HEK293 (cell line): ENCODE results near the gene OVOL3.
"Not testable (repeated sequence)": the region's sequence is repeated elsewhere in the genome, so short reads cannot be mapped to it uniquely, and the experiment has no call there.

Experiments
- CTCF ChIA-PET: fragments of 350-600 bp; formaldehyde crosslinking; extraction: SDS; loops from one replicate; lab custom pipeline; 2021; ENCODE audit warnings: antibody characterized with exemption; lab: Yijun Ruan, JAX
- POLR2A ChIA-PET: fragments of 300-600 bp; formaldehyde crosslinking; extraction: SDS; loops from one replicate; lab custom pipeline; 2020; ENCODE audit warnings: antibody characterized with exemption, inconsistent platforms; lab: Yijun Ruan, JAX
- H3K27ac ChIP-seq: fragments of 200-500 bp; sonication (Bioruptor generic); 2 replicates; pipeline ENCODE4 v1.5.1; 2014; ENCODE audit warnings: low read depth, low read length, control low read depth, inconsistent platforms; ENCODE audit errors: extremely low read depth
- H3K36me3 ChIP-seq, 2 experiments: fragments of 200-500 bp in 1 of 2; sonication (Bioruptor generic) in 1 of 2; 1 replicate in 1 of 2; 2 replicates in 1 of 2; pipeline ENCODE4 v1.5.1; 2014 to 2017; ENCODE audit warnings: inconsistent platforms in 2 of 2, low read length in 2 of 2; ENCODE audit not compliant: control insufficient read depth in 2 of 2, insufficient read depth in 1 of 2
- H3K4me1 ChIP-seq: fragments of 200-500 bp; sonication (Bioruptor generic); 2 replicates; pipeline ENCODE4 v1.5.1; 2014; ENCODE audit warnings: mild to moderate bottlenecking, low read length, inconsistent platforms; ENCODE audit not compliant: control insufficient read depth, insufficient read depth
- H3K4me3 ChIP-seq: 2 replicates; pipeline ENCODE4 v1.5.1; 2011; ENCODE audit warnings: low read depth, mild to moderate bottlenecking, control low read depth, low read length, moderate library complexity
- H3K9me3 ChIP-seq: fragments of 200-500 bp; sonication (Bioruptor generic); 2 replicates; pipeline ENCODE4 v1.5.1; 2014; ENCODE audit warnings: low read depth, low read length, inconsistent platforms; ENCODE audit not compliant: control insufficient read depth, insufficient read depth
- KLF9 ChIP-seq: fragments of 450-650 bp; formaldehyde crosslinking; IDR thresholded peaks from 2 replicates; pipeline ENCODE4 v1.5.1; 2016; ENCODE audit warnings: missing biosample characterization, missing genetic modification characterization, low read depth
- ZNF121 ChIP-seq: fragments of 450-650 bp; formaldehyde crosslinking; IDR thresholded peaks from 2 replicates; pipeline ENCODE4 v1.5.1; 2016; ENCODE audit warnings: missing biosample characterization, missing genetic modification characterization
- ZNF23 ChIP-seq: fragments of 450-650 bp; formaldehyde crosslinking; IDR thresholded peaks from 2 replicates; pipeline ENCODE4 v1.5.1; 2016; ENCODE audit warnings: missing biosample characterization, missing genetic modification characterization, borderline replicate concordance
- ZNF404 ChIP-seq: fragments of 450-650 bp; formaldehyde crosslinking; IDR thresholded peaks from 2 replicates; pipeline ENCODE4 v1.5.1; 2017; ENCODE audit warnings: missing biosample characterization, missing genetic modification characterization
- ZNF473 ChIP-seq: fragments of 450-650 bp; formaldehyde crosslinking; IDR thresholded peaks from 2 replicates; pipeline ENCODE4 v1.5.1; 2017; ENCODE audit warnings: missing biosample characterization, missing genetic modification characterization
- ZNF548 ChIP-seq: fragments of 450-650 bp; formaldehyde crosslinking; IDR thresholded peaks from 2 replicates; pipeline ENCODE4 v1.5.1; 2016; ENCODE audit warnings: missing biosample characterization, missing genetic modification characterization
- ZNF639 ChIP-seq: fragments of 450-650 bp; formaldehyde crosslinking; IDR thresholded peaks from 2 replicates; pipeline ENCODE4 v1.5.1; 2016; ENCODE audit warnings: missing biosample characterization, missing genetic modification characterization
- ZNF658 ChIP-seq: fragments of 450-650 bp; formaldehyde crosslinking; IDR thresholded peaks from 2 replicates; pipeline ENCODE4; 2016; ENCODE audit warnings: missing biosample characterization, missing genetic modification characterization
- ZNF768 ChIP-seq: fragments of 450-650 bp; formaldehyde crosslinking; IDR thresholded peaks from 2 replicates; pipeline ENCODE4 v1.5.1; 2018; ENCODE audit warnings: missing biosample characterization, mild to moderate bottlenecking, missing genetic modification characterization
- TF ChIP-seq, protein P1 (sequence below): fragments of 450-650 bp; formaldehyde crosslinking; conservative IDR thresholded peaks from 2 replicates; pipeline ENCODE4 v1.5.1; 2016; ENCODE audit warnings: low read depth, missing biosample characterization, missing genetic modification characterization
- TF ChIP-seq, protein P2 (sequence below): fragments of 450-650 bp; formaldehyde crosslinking; IDR thresholded peaks from 2 replicates; pipeline ENCODE4 v1.5.0; 2017; ENCODE audit warnings: missing biosample characterization, missing genetic modification characterization, borderline replicate concordance

Gene OVOL3

GRCh38 chr19:36128392-36128736 is 17.4 kb downstream of the OVOL3 start (continued):
- TF ChIP-seq, protein P1, sequence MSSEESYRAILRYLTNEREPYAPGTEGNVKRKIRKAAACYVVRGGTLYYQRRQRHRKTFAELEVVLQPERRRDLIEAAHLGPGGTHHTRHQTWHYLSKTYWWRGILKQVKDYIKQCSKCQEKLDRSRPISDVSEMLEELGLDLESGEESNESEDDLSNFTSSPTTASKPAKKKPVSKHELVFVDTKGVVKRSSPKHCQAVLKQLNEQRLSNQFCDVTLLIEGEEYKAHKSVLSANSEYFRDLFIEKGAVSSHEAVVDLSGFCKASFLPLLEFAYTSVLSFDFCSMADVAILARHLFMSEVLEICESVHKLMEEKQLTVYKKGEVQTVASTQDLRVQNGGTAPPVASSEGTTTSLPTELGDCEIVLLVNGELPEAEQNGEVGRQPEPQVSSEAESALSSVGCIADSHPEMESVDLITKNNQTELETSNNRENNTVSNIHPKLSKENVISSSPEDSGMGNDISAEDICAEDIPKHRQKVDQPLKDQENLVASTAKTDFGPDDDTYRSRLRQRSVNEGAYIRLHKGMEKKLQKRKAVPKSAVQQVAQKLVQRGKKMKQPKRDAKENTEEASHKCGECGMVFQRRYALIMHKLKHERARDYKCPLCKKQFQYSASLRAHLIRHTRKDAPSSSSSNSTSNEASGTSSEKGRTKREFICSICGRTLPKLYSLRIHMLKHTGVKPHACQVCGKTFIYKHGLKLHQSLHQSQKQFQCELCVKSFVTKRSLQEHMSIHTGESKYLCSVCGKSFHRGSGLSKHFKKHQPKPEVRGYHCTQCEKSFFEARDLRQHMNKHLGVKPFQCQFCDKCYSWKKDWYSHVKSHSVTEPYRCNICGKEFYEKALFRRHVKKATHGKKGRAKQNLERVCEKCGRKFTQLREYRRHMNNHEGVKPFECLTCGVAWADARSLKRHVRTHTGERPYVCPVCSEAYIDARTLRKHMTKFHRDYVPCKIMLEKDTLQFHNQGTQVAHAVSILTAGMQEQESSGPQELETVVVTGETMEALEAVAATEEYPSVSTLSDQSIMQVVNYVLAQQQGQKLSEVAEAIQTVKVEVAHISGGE: peak; percentile 23; the same call in 1 of the 2 replicates
- TF ChIP-seq KLF9 (tag by site-specific recombination) (no peak), ZNF658 (tag by site-specific recombination) (no peak), ZNF404 (no peak), ZNF23 (tag by site-specific recombination) (no peak), ZNF548 (tag by site-specific recombination) (no peak), ZNF639 (no peak)
- TF ChIP-seq, protein P2, sequence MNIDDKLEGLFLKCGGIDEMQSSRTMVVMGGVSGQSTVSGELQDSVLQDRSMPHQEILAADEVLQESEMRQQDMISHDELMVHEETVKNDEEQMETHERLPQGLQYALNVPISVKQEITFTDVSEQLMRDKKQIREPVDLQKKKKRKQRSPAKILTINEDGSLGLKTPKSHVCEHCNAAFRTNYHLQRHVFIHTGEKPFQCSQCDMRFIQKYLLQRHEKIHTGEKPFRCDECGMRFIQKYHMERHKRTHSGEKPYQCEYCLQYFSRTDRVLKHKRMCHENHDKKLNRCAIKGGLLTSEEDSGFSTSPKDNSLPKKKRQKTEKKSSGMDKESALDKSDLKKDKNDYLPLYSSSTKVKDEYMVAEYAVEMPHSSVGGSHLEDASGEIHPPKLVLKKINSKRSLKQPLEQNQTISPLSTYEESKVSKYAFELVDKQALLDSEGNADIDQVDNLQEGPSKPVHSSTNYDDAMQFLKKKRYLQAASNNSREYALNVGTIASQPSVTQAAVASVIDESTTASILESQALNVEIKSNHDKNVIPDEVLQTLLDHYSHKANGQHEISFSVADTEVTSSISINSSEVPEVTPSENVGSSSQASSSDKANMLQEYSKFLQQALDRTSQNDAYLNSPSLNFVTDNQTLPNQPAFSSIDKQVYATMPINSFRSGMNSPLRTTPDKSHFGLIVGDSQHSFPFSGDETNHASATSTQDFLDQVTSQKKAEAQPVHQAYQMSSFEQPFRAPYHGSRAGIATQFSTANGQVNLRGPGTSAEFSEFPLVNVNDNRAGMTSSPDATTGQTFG: no peak

GRCh38 chr19:36131221-36131620 is 20.3 kb downstream of the OVOL3 start:
- ChIA-PET CTCF (interaction anchor here (0.6 to 11.2 kb wide), 7 partner anchors 11 to 1043 kb away, joined by 3 to 289 read pairs (median 4); partner anchors contain the start of gene WDR62), POLR2A (interaction anchor here (1.4 to 4.3 kb wide), 2 partner anchors 7 to 16 kb away, joined by 6 to 87 read pairs; partner anchors contain the start of genes CAPNS1 and POLR2I)
- not testable (repeated sequence) for H3K4me1 ChIP-seq, H3K27ac ChIP-seq, H3K4me3 ChIP-seq, H3K9me3 ChIP-seq, H3K36me3 ChIP-seq

- ChIA-PET CTCF (interaction anchor here (1.3 kb wide), 2 partner anchors 28 to 74 kb away, joined by 4 read pairs; no protein-coding TSS in a partner anchor), POLR2A (interaction anchor here (1.9 kb wide), 1 partner anchor 20 kb away, joined by 10 read pairs; the partner anchor contains the start of genes POLR2I and TBCB)
- TF ChIP-seq ZNF768 (tag by site-specific recombination) (peak; percentile 49; the same call in 1 of the 2 replicates), ZNF121 (peak; percentile 77), ZNF473 (0 out of 2 replicates have a peak, but pooled peaks have one; percentile 24)
These were observed 23.9 kb downstream of the OVOL3 start for GRCh38 chr19:36134867-36135266.

More at GRCh38 chr19:36134867-36135266, 23.9 kb downstream of the OVOL3 start:
- not testable (repeated sequence) for H3K4me3 ChIP-seq, H3K27ac ChIP-seq, H3K4me1 ChIP-seq, H3K9me3 ChIP-seq, H3K36me3 ChIP-seq
